ENCODE results near the gene TMC5. TPM values are rescaled to one million over a fixed set of nuclear protein-coding genes. Genes with fewer than 3 reads are reported as not detected.
"Not testable (repeated sequence)": the region's sequence is repeated elsewhere in the genome, so short reads cannot be mapped to it uniquely, and the experiment has no call there.

The TMC5 gene
- polyA plus RNA-seq, 4 donors = 0.43 to 0.72 (median 0.51) TPM

- DNase-seq (ENCODE audit: low read depth in 4 of 4, low spot score in 3 of 4) = no peak
Measured at GRCh38 chr16:19396555-19397011, 21.1 kb upstream of the TMC5 start.

DNA sequence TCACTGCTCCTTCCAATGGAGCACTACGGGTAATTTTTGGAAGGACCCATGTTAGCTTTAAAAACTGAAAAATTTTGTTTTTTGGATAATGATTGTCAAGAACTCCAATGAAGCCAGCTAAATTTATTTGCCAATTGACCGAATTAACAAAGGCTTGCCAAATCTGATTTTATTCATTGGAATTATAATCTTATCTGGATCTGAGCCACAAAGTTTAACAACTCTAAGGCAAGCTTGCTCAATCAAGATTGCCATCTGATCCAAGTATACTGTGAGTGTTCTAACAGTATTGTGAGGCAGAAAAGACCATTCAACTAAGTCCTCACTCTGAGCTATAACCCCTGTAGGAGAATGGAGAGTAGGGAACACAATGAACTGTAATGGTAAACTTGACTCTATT lies 20.3 kb upstream of the TMC5 start:
- not testable (repeated sequence) for DNase-seq (ENCODE audit: low read depth in 4 of 4, low spot score in 3 of 4)

- DNase-seq (ENCODE audit: low read depth in 4 of 4, low spot score in 3 of 4) = no peak
Measured at GRCh38 chr16:19400711-19401110, 17.0 kb upstream of the TMC5 start.

- no peak for DNase-seq (ENCODE audit: low read depth in 4 of 4, low spot score in 3 of 4)
Measured at GRCh38 chr16:19406891-19407491, 10.7 kb upstream of the TMC5 start.

- no peak for DNase-seq (ENCODE audit: low read depth in 4 of 4, low spot score in 3 of 4)
Measured at GRCh38 chr16:19410435-19411171, 7.1 kb upstream of the TMC5 start.

DNA sequence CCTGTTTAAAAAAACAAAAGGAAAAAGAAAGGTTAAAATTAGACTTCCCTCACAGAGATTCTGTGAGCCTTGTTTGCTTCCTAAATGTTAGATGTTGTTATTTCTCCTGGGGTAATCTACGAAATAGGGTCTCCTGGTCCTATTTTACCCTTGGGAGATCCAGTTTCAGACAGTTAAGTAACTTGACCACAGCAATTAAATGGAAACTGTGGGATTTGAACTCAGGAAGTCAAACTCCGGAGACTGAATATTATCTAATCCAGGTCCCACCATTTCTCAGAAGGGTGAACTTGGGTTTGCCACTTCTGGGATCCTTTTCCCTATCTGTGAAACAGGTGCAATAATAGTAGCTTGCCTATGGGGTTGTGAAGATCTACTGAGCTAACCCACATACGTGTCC lies 6.4 kb upstream of the TMC5 start:
- DNase-seq (ENCODE audit: low read depth in 4 of 4, low spot score in 3 of 4) = no peak

GRCh38 chr16:19412055-19412454 lies 5.6 kb upstream of the TMC5 start:
- DNase-seq (ENCODE audit: low read depth in 4 of 4, low spot score in 3 of 4) = not testable (repeated sequence)

- no peak for DNase-seq (ENCODE audit: low read depth in 4 of 4, low spot score in 3 of 4)
Measured at GRCh38 chr16:19415461-19415860, 2.2 kb upstream of the TMC5 start.

GRCh38 chr16:19415918-19416317 lies 1.8 kb upstream of the TMC5 start:
- no peak for DNase-seq (ENCODE audit: low read depth in 4 of 4, low spot score in 3 of 4)

DNA sequence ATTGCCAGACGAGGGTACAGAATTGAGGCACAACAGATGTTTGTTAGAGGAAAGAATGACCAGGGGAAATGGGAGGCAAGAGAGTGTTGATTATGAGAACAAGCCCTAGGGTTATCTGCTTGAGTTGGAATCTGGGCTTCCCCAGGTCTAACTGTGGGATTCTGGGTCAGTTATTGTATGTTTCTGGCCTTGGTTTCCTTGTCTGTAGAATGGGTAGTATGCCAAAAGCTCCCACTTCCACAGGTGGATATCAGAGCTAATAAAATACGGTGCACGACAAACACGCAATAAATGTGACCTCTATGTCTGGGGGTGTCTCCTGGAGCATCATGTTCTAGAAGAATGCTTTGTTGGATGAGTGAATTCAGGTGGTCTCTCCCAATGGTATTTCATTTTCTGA lies 517 bp downstream of the TMC5 start:
- DNase-seq (ENCODE audit: low read depth in 4 of 4, low spot score in 3 of 4) = no peak

GRCh38 chr16:19419698-19420075 lies 2.0 kb downstream of the TMC5 start:
- no peak for DNase-seq (ENCODE audit: low read depth in 4 of 4, low spot score in 3 of 4)

- no peak for DNase-seq (ENCODE audit: low read depth in 4 of 4, low spot score in 3 of 4)
Measured at GRCh38 chr16:19424478-19424877, 6.8 kb downstream of the TMC5 start.

- DNase-seq (ENCODE audit: low read depth in 4 of 4, low spot score in 3 of 4) = no peak
Measured at GRCh38 chr16:19430345-19430744, 12.7 kb downstream of the TMC5 start.

- DNase-seq (ENCODE audit: low read depth in 4 of 4, low spot score in 3 of 4) = no peak
Measured at GRCh38 chr16:19431636-19432340, 14.1 kb downstream of the TMC5 start.

DNA sequence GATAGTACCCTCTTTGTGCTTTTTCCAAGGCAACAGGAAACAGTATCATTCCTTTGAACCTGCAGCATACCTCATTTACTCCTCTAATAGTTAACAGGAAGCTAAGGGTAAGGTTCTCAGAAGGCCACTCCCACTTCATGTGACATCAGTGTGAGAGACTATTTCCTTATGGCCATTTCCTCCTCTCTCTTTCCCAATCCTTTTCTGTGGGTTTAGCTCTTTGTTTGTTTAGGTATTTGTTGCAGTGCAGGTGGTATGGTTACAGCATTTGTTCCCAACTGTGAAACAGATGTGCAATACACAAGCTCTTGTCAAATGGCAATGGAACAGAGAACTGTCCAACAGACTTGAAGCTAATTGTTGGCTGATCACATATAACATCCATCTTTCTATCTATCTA lies 14.7 kb downstream of the TMC5 start:
- no peak for DNase-seq (ENCODE audit: low read depth in 4 of 4, low spot score in 3 of 4)

GRCh38 chr16:19434584-19434983 lies 16.9 kb downstream of the TMC5 start:
- DNase-seq (ENCODE audit: low read depth in 4 of 4, low spot score in 3 of 4) = no peak

GRCh38 chr16:19436540-19436939 lies 18.9 kb downstream of the TMC5 start:
- DNase-seq (ENCODE audit: low read depth in 4 of 4, low spot score in 3 of 4) = no peak

DNA sequence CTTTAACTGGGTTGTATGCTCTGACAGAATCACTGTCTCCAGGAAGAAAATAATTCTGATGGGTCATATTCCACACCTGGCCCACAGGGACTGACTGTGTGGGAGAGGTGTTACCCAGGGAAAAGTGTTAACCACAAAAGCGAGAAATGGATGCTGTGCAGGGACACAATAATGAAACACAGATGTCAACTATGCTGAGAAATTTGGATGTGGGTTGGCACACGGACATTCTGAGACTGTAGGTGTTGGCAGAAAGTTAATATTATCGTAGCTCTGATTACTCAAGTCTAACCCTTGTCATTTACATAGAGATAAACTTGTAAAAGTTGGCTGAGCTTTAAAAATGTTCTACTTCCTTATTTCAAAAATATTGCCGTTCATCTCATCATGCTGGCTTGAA lies 19.6 kb downstream of the TMC5 start:
- no peak for DNase-seq (ENCODE audit: low read depth in 4 of 4, low spot score in 3 of 4)

- DNase-seq (ENCODE audit: low read depth in 4 of 4, low spot score in 3 of 4) = no peak
Measured at GRCh38 chr16:19438739-19439138, 21.1 kb downstream of the TMC5 start.

- DNase-seq (ENCODE audit: low read depth in 4 of 4, low spot score in 3 of 4) = no peak
Measured at GRCh38 chr16:19439483-19439882, 21.8 kb downstream of the TMC5 start.

- no peak for DNase-seq (ENCODE audit: low read depth in 4 of 4, low spot score in 3 of 4)
Measured at GRCh38 chr16:19443659-19444058, 26.0 kb downstream of the TMC5 start.

DNA sequence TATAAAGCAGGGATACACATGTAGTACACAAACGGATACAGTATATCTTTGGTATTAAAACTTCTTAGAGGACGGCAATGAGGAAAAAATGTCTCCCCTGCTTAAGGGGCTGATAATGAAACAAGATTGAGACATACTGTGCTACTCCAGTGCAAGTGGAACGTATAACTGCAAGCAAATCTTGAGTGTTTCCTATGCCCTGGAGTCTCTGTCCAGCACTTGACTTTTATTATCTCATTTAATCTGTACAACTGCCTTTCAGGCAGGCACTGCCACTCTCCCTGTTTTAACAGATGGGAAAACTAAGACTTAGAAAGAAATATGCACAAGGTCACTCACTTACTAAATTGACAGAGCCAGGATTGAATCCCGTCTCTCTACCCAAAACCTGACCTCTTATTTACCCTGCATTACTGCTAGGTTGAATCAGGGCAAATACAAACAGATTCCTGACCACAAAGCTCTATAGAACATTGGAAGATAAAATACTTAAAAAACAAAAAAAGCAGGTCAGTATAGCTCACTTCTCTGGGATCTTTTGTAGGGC lies 28.7 kb downstream of the TMC5 start:
- DNase-seq (ENCODE audit: low read depth in 4 of 4, low spot score in 3 of 4) = no peak
